Adrenal gland (tissue), 5 donors: ENCODE results near the gene ZNF124.
"Not testable (repeated sequence)": the region's sequence is repeated elsewhere in the genome, so short reads cannot be mapped to it uniquely, and the experiment has no call there.

ENCODE experiments used
- CTCF ChIP-seq, 6 experiments: fragments of 450-650 bp in 4 of 6; fragments of 200-600 bp in 2 of 6; sonication (generic) in 1 of 6; IDR thresholded peaks; 1 replicate in 5 of 6; 2 replicates in 1 of 6; pipeline versions ENCODE4 v1.5.1 to v1.8.0; 2016 to 2021; ENCODE audit warnings: antibody characterized with exemption in 6 of 6, mild to moderate bottlenecking in 2 of 6, moderate library complexity in 1 of 6
- POLR2A ChIP-seq, 2 donors: fragments of 450-650 bp; IDR thresholded peaks; one replicate each; pipeline ENCODE4 v1.6.1; 2017; ENCODE audit warnings: antibody characterized with exemption in 2 of 2, mild to moderate bottlenecking in 2 of 2, moderate library complexity in 1 of 2
- donor health status: DM: no; HTN: no; CAD: no.

DNA sequence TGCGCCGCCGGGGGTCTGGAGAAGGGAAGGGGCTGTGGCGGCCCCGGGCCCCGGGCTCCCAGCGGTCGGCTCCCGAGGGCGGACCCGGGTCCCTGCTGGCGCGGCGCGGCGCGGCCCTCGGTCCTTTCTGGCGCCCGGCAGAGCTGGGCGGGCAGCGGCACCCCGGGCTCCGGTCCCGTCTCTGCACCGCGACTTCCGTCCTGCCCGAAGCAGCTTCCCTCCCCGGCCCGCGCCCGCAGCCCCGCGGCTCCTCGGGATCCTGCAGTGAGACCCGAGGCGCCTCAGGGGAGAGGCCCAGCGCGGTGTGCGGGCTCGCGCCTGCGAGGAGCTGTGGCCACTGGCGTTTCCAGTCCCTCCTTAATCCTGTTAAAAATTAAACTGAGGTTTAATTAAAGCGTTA is 45.2 kb downstream of the ZNF124 start:
- not testable (repeated sequence) for TF ChIP-seq CTCF, POLR2A (IDR thresholded peaks at IDR 0.05)
